Measurements from ENCODE around the gene COPS8. TPM values are rescaled to one million over a fixed set of nuclear protein-coding genes. Genes with fewer than 3 reads are reported as not detected.
A peak's percentile ranks its signal among the peaks of the same experiment; 100 is the strongest.

COPS8 gene
- total RNA-seq, 1 donor from 2014 or later, result 76.1 TPM

DNA sequence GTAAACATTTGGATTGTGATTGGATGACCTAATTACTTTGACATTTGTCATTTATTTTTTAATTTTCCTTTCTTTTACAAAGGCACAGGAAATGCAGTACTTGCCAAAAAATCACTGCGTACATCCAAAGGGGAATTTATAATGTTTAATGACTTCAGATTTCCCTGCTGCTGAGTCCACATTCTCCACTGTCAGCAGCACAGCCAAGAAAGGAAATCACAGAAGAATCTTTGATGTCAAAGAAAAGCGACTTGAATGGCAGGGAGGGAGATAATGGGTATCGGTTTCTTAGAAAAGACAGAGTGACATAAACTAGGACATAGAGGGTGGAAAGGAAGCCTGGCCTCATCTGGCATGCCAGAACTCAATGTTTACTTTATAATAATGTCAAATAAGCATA, 41.4 kb upstream of the COPS8 start:
- H3K4me2 ChIP-seq (ENCODE audit: low read length), result no peak overlapping the region
- H3K27ac Mint-ChIP-seq (ENCODE audit: unreplicated experiment), result no peak overlapping the region
- no peaks in the 10 kb centered on the region for H3K79me2 ChIP-seq (ENCODE audit: insufficient read depth, low read length)
- no peak overlapping the region for H2AFZ ChIP-seq (ENCODE audit: low read depth, low read length)
- no peaks in the 10 kb centered on the region for H3K36me3 ChIP-seq (ENCODE audit: insufficient read depth, low read length)
- no peak for TF ChIP-seq EZH2 (IDR thresholded peaks at IDR 0.05; ENCODE audit: insufficient read depth, low read length)
- TF ChIP-seq, protein P1, sequence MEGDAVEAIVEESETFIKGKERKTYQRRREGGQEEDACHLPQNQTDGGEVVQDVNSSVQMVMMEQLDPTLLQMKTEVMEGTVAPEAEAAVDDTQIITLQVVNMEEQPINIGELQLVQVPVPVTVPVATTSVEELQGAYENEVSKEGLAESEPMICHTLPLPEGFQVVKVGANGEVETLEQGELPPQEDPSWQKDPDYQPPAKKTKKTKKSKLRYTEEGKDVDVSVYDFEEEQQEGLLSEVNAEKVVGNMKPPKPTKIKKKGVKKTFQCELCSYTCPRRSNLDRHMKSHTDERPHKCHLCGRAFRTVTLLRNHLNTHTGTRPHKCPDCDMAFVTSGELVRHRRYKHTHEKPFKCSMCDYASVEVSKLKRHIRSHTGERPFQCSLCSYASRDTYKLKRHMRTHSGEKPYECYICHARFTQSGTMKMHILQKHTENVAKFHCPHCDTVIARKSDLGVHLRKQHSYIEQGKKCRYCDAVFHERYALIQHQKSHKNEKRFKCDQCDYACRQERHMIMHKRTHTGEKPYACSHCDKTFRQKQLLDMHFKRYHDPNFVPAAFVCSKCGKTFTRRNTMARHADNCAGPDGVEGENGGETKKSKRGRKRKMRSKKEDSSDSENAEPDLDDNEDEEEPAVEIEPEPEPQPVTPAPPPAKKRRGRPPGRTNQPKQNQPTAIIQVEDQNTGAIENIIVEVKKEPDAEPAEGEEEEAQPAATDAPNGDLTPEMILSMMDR (IDR thresholded peaks at IDR 0.05; ENCODE audit: insufficient read depth, low read depth, low read length), result no peak
- no peaks in the 10 kb centered on the region for H3K27me3 ChIP-seq (ENCODE audit: insufficient read depth, low read length)
- no peak overlapping the region for H3K9ac ChIP-seq (ENCODE audit: low read length)
- peaks cover 3% of the 10 kb centered on the region for H3K36me3 Mint-ChIP-seq (ENCODE audit: low read depth, unreplicated experiment)
- no peaks in the 10 kb centered on the region for H3K4me1 ChIP-seq (ENCODE audit: insufficient read depth, low read length)
- peaks cover 6% of the 10 kb centered on the region for H3K27me3 Mint-ChIP-seq (ENCODE audit: low read depth, unreplicated experiment)
- no peak for FAIRE-seq
- peaks cover 12% of the 10 kb centered on the region for H3K9me3 Mint-ChIP-seq (ENCODE audit: unreplicated experiment)
- no peak overlapping the region for H3K4me3 ChIP-seq (ENCODE audit: insufficient read depth, low read depth, low read length)
- peaks cover 6% of the 10 kb centered on the region for H3K4me1 Mint-ChIP-seq (ENCODE audit: low read depth, unreplicated experiment)
- peak; percentile 3 for DNase-seq (ENCODE audit: low read depth)
- H3K9me3 ChIP-seq (ENCODE audit: insufficient read depth, low read depth, low read length), result peaks cover 4% of the 10 kb centered on the region
- H3K27ac ChIP-seq (ENCODE audit: low read depth, low read length), result no peak overlapping the region
- H3K4me3 Mint-ChIP-seq (ENCODE audit: unreplicated experiment), result no peak overlapping the region
- no peaks in the 10 kb centered on the region for H4K20me1 ChIP-seq (ENCODE audit: insufficient read depth, low read length)

DNA sequence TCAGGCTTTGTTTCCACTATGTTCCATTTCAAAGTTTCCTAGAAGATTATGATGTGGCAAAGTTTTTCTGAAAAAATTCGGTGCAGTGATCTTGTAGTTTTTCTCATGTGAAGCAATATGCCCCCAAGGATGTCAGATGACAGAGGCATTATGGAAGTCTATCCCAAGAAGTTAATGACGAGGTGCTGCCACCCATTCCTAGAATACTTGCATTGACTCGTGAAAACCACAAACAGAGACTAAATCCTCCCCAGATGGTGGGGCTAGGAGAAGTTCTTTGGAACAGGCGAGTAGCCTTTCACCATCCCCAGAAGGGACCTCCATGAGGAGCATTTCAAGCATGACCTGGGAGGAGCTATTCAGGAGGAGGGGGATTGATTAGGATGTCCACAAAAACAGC, 40.2 kb upstream of the COPS8 start:
- TF ChIP-seq EZH2 (IDR thresholded peaks at IDR 0.05; ENCODE audit: insufficient read depth, low read length), result no peak
- TF ChIP-seq, protein P1 (IDR thresholded peaks at IDR 0.05; ENCODE audit: insufficient read depth, low read depth, low read length), result no peak
- no peaks in the 10 kb centered on the region for H3K4me1 ChIP-seq (ENCODE audit: insufficient read depth, low read length)
- no peaks in the 10 kb centered on the region for H3K36me3 ChIP-seq (ENCODE audit: insufficient read depth, low read length)
- no peak overlapping the region for H3K27ac Mint-ChIP-seq (ENCODE audit: unreplicated experiment)
- H3K9me3 ChIP-seq (ENCODE audit: insufficient read depth, low read depth, low read length), result peaks cover 4% of the 10 kb centered on the region
- DNase-seq (ENCODE audit: low read depth) (peak; percentile 10), FAIRE-seq (no peak)
- peaks cover 16% of the 10 kb centered on the region for H3K9me3 Mint-ChIP-seq (ENCODE audit: unreplicated experiment)
- no peak overlapping the region for H3K4me3 ChIP-seq (ENCODE audit: insufficient read depth, low read depth, low read length)
- no peak overlapping the region for H3K4me2 ChIP-seq (ENCODE audit: low read length)
- H2AFZ ChIP-seq (ENCODE audit: low read depth, low read length), result no peak overlapping the region
- peaks cover 3% of the 10 kb centered on the region for H3K36me3 Mint-ChIP-seq (ENCODE audit: low read depth, unreplicated experiment)
- H3K4me1 Mint-ChIP-seq (ENCODE audit: low read depth, unreplicated experiment), result peaks cover 6% of the 10 kb centered on the region
- no peak overlapping the region for H3K4me3 Mint-ChIP-seq (ENCODE audit: unreplicated experiment)
- no peaks in the 10 kb centered on the region for H4K20me1 ChIP-seq (ENCODE audit: insufficient read depth, low read length)
- H3K27me3 ChIP-seq (ENCODE audit: insufficient read depth, low read length), result no peaks in the 10 kb centered on the region
- no peak overlapping the region for H3K27ac ChIP-seq (ENCODE audit: low read depth, low read length)
- peaks cover 6% of the 10 kb centered on the region for H3K27me3 Mint-ChIP-seq (ENCODE audit: low read depth, unreplicated experiment)
- H3K79me2 ChIP-seq (ENCODE audit: insufficient read depth, low read length), result no peaks in the 10 kb centered on the region
- H3K9ac ChIP-seq (ENCODE audit: low read length), result no peak overlapping the region

DNA sequence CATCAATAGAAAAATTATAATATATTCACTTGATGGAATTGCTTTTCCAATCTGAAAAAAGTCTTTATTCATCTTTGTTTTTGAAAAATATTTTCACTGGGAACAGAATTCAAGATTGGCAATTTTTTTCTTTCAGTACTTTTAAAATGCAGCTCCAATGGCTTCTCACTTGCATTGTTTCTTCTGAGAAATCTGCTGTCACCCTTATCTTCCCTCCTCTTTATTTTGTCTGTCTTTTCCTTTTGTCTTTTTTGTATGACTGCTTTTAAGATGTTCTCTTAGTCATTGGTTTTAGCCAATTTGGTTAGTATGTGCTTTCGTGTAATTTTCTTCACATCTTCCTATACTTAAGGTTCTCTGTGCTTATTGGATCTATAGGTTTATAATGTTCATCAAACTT, 37.1 kb upstream of the COPS8 start:
- no peaks in the 10 kb centered on the region for H3K36me3 ChIP-seq (ENCODE audit: insufficient read depth, low read length)
- H3K79me2 ChIP-seq (ENCODE audit: insufficient read depth, low read length), result no peaks in the 10 kb centered on the region
- no peak overlapping the region for H2AFZ ChIP-seq (ENCODE audit: low read depth, low read length)
- Mint-ChIP-seq H3K27ac (ENCODE audit: unreplicated experiment) (no peak overlapping the region), H3K27me3 (ENCODE audit: low read depth, unreplicated experiment) (peaks cover 10% of the 10 kb centered on the region), H3K4me1 (ENCODE audit: low read depth, unreplicated experiment) (peaks cover 11% of the 10 kb centered on the region), H3K36me3 (ENCODE audit: low read depth, unreplicated experiment) (peaks cover 3% of the 10 kb centered on the region), H3K9me3 (ENCODE audit: unreplicated experiment) (peaks cover 20% of the 10 kb centered on the region), H3K4me3 (ENCODE audit: unreplicated experiment) (no peak overlapping the region)
- no peak for TF ChIP-seq EZH2 (IDR thresholded peaks at IDR 0.05; ENCODE audit: insufficient read depth, low read length)
- TF ChIP-seq, protein P1 (IDR thresholded peaks at IDR 0.05; ENCODE audit: insufficient read depth, low read depth, low read length), result no peak
- peaks cover 4% of the 10 kb centered on the region for H3K9me3 ChIP-seq (ENCODE audit: insufficient read depth, low read depth, low read length)
- H3K9ac ChIP-seq (ENCODE audit: low read length), result no peak overlapping the region
- H4K20me1 ChIP-seq (ENCODE audit: insufficient read depth, low read length), result no peaks in the 10 kb centered on the region
- no peak for DNase-seq (ENCODE audit: low read depth)
- no peaks in the 10 kb centered on the region for H3K4me1 ChIP-seq (ENCODE audit: insufficient read depth, low read length)
- no peak for FAIRE-seq
- no peak overlapping the region for H3K27ac ChIP-seq (ENCODE audit: low read depth, low read length)
- H3K4me2 ChIP-seq (ENCODE audit: low read length), result no peak overlapping the region
- H3K4me3 ChIP-seq (ENCODE audit: insufficient read depth, low read depth, low read length), result no peak overlapping the region
- no peaks in the 10 kb centered on the region for H3K27me3 ChIP-seq (ENCODE audit: insufficient read depth, low read length)
